Testis (tissue), 2 donors: ENCODE measurements around the gene DDX59.

Experiments used
- POLR2A ChIP-seq: fragments of 450-650 bp; IDR thresholded peaks from one replicate; pipeline ENCODE4 v1.6.1; 2017; ENCODE audit warnings: antibody characterized with exemption, mild to moderate bottlenecking, moderate library complexity
- TF ChIP-seq, protein P1 (sequence below), 3 experiments: fragments of 450-650 bp in 2 of 3; fragments of 200-600 bp in 1 of 3; sonication (generic) in 1 of 3; IDR thresholded peaks; one replicate each; pipeline ENCODE4 v1.5.1; 2016 to 2019; ENCODE audit warnings: antibody characterized with exemption in 3 of 3, mild to moderate bottlenecking in 2 of 3, moderate library complexity in 1 of 3

DNA sequence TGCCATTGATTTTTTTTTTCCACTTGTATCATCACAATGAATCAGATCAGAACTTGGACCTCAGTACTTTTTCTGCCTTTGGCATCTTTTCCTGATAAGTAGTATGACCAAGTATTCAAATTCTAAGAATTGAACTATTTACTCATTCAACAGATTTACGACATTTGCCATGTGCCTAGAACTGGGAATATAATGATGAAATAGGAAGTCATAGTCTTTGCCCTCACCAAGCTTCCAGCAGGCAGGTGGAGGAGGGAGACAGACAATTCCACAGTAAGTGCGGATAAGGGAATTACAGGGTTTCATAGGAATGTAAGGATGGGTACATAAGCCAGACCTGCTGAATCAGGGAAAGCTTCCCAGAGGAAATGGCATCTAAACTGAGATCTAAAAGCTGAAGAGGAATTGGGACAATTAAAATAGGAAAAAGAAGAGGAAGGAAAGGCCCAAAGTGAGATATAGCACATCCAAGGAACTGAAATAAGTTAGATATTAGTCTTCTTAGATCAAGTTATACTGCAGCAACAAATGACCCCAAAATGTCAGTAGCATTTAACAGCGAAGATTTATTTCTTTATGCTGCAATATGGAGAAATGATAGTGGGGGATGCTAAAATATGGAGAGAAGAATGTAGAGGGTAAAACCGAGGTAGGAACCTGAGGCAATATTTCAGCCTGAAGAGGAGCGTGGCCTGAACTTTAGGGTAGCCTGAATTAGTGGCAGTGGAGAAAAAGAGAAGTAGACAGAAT, 5.3 kb upstream of the DDX59 start:
- TF ChIP-seq, protein P1, sequence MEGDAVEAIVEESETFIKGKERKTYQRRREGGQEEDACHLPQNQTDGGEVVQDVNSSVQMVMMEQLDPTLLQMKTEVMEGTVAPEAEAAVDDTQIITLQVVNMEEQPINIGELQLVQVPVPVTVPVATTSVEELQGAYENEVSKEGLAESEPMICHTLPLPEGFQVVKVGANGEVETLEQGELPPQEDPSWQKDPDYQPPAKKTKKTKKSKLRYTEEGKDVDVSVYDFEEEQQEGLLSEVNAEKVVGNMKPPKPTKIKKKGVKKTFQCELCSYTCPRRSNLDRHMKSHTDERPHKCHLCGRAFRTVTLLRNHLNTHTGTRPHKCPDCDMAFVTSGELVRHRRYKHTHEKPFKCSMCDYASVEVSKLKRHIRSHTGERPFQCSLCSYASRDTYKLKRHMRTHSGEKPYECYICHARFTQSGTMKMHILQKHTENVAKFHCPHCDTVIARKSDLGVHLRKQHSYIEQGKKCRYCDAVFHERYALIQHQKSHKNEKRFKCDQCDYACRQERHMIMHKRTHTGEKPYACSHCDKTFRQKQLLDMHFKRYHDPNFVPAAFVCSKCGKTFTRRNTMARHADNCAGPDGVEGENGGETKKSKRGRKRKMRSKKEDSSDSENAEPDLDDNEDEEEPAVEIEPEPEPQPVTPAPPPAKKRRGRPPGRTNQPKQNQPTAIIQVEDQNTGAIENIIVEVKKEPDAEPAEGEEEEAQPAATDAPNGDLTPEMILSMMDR (IDR thresholded peaks at IDR 0.05): no peak
- TF ChIP-seq POLR2A: no peak
